HCT116 (cell line): ENCODE measurements around the gene ENTHD1.

Experiments
- EGR1 ChIP-seq: IDR thresholded peaks from 2 replicates; pipeline ENCODE4 v1.6.1; 2012; ENCODE audit warnings: low read depth
- ELF1 ChIP-seq: IDR thresholded peaks from 2 replicates; pipeline ENCODE4 v1.6.1; 2012; ENCODE audit warnings: low read depth, borderline replicate concordance
- EZH2 ChIP-seq: fragments of 200-600 bp; sonication (generic); IDR thresholded peaks from 2 replicates; pipeline ENCODE4 v1.6.1; 2017; ENCODE audit warnings: antibody characterized with exemption, mixed run types
- EZH2phosphoT487 ChIP-seq: fragments of 200-600 bp; IDR thresholded peaks from 2 replicates; pipeline ENCODE4 v1.6.1; 2018; ENCODE audit warnings: antibody characterized with exemption, borderline replicate concordance
- JUND ChIP-seq: IDR thresholded peaks from 2 replicates; pipeline ENCODE4 v1.6.1; 2012
- POLR2A ChIP-seq: IDR thresholded peaks from 2 replicates; pipeline ENCODE4 v1.7.0; 2011; ENCODE audit warnings: borderline replicate concordance; ENCODE audit not compliant: insufficient read depth, insufficient read length; ENCODE audit errors: extremely low read depth
- POLR2AphosphoS5 ChIP-seq: IDR thresholded peaks from 2 replicates; pipeline ENCODE4 v1.6.1; 2011; ENCODE audit warnings: mild to moderate bottlenecking, low read depth, low read length, moderate library complexity
- YY1 ChIP-seq: IDR thresholded peaks from 2 replicates; pipeline ENCODE4 v1.6.1; 2011; ENCODE audit warnings: low read length, low read depth, moderate library complexity, mild to moderate bottlenecking; ENCODE audit not compliant: insufficient replicate concordance; ENCODE audit errors: extremely low read depth
- TF ChIP-seq, protein P1 (sequence below): IDR thresholded peaks from 2 replicates; pipeline ENCODE4 v1.6.1; 2012; ENCODE audit warnings: low read depth
- TF ChIP-seq, protein P2 (sequence below), 3 experiments: fragments of 200-600 bp in 1 of 3; sonication (generic) in 1 of 3; IDR thresholded peaks in 2 of 3; conservative IDR thresholded peaks in 1 of 3; 2 replicates each; pipeline ENCODE4 v1.5.1; 2012 to 2017; ENCODE audit warnings: low read depth in 2 of 3, low read length in 2 of 3, antibody characterized with exemption in 1 of 3, borderline replicate concordance in 1 of 3, control low read depth in 1 of 3, mild to moderate bottlenecking in 1 of 3, mixed read lengths in 1 of 3, mixed run types in 1 of 3, moderate library complexity in 1 of 3; ENCODE audit not compliant: insufficient read depth in 1 of 3
- TF ChIP-seq, protein P3 (sequence below): IDR thresholded peaks from 2 replicates; pipeline ENCODE4 v1.6.1; 2012
- TF ChIP-seq, protein P4 (sequence below): IDR thresholded peaks from 2 replicates; pipeline ENCODE4 v1.6.1; 2012

DNA sequence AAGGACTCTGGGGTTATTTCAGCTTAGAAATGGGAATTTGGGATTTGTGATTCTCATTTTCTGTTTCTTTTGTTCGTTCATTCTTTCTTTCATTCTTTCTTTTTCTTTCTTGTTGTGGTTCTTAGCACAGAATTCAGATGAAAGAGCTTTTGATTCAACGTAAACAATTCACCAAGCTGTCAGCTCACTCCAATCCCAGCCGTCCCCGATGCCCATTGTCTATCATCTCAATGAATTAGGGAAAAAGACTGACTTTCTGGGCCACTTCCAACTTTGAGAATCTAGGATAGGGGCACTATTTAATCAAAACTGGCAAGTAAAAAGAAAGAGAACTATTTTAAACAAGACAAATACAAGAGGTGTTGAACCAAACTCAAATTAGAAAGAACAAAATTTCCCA lies 41.6 kb upstream of the ENTHD1 start:
- TF ChIP-seq POLR2A (no peak), POLR2AphosphoS5 (no peak), YY1 (no peak), JUND (no peak), EZH2phosphoT487 (no peak), EGR1 (no peak), ELF1 (no peak), EZH2 (no peak)
- TF ChIP-seq, protein P1, sequence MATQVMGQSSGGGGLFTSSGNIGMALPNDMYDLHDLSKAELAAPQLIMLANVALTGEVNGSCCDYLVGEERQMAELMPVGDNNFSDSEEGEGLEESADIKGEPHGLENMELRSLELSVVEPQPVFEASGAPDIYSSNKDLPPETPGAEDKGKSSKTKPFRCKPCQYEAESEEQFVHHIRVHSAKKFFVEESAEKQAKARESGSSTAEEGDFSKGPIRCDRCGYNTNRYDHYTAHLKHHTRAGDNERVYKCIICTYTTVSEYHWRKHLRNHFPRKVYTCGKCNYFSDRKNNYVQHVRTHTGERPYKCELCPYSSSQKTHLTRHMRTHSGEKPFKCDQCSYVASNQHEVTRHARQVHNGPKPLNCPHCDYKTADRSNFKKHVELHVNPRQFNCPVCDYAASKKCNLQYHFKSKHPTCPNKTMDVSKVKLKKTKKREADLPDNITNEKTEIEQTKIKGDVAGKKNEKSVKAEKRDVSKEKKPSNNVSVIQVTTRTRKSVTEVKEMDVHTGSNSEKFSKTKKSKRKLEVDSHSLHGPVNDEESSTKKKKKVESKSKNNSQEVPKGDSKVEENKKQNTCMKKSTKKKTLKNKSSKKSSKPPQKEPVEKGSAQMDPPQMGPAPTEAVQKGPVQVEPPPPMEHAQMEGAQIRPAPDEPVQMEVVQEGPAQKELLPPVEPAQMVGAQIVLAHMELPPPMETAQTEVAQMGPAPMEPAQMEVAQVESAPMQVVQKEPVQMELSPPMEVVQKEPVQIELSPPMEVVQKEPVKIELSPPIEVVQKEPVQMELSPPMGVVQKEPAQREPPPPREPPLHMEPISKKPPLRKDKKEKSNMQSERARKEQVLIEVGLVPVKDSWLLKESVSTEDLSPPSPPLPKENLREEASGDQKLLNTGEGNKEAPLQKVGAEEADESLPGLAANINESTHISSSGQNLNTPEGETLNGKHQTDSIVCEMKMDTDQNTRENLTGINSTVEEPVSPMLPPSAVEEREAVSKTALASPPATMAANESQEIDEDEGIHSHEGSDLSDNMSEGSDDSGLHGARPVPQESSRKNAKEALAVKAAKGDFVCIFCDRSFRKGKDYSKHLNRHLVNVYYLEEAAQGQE, result no peak
- TF ChIP-seq, protein P2, sequence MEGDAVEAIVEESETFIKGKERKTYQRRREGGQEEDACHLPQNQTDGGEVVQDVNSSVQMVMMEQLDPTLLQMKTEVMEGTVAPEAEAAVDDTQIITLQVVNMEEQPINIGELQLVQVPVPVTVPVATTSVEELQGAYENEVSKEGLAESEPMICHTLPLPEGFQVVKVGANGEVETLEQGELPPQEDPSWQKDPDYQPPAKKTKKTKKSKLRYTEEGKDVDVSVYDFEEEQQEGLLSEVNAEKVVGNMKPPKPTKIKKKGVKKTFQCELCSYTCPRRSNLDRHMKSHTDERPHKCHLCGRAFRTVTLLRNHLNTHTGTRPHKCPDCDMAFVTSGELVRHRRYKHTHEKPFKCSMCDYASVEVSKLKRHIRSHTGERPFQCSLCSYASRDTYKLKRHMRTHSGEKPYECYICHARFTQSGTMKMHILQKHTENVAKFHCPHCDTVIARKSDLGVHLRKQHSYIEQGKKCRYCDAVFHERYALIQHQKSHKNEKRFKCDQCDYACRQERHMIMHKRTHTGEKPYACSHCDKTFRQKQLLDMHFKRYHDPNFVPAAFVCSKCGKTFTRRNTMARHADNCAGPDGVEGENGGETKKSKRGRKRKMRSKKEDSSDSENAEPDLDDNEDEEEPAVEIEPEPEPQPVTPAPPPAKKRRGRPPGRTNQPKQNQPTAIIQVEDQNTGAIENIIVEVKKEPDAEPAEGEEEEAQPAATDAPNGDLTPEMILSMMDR (IDR thresholded peaks at IDR 0.05 in 2 of 3, conservative IDR thresholded peaks at IDR 0.05 in 1 of 3; ENCODE audit: borderline replicate concordance in 1 of 3, insufficient read depth in 1 of 3, low read depth in 2 of 3, low read length in 2 of 3), result no peak
- TF ChIP-seq, protein P3, sequence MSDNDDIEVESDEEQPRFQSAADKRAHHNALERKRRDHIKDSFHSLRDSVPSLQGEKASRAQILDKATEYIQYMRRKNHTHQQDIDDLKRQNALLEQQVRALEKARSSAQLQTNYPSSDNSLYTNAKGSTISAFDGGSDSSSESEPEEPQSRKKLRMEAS, result no peak
- TF ChIP-seq, protein P4, sequence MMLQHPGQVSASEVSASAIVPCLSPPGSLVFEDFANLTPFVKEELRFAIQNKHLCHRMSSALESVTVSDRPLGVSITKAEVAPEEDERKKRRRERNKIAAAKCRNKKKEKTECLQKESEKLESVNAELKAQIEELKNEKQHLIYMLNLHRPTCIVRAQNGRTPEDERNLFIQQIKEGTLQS, result no peak
